K562 (cell line): ENCODE results near the gene EDDM3A. TPM values are rescaled to one million over a fixed set of nuclear protein-coding genes. Genes with fewer than 3 reads are reported as not detected.

Source experiments
- ATAC-seq: fragments of 200-7000 bp; cut with Tn5 transposase; 3 replicates; pipeline ENCODE4 v1.9.1; 2020; ENCODE audit warnings: moderate library complexity
- BruUV-seq: library from RNA; stranded (reverse); fragments of 400-500 nt; replicated peaks from 2 replicates; lab custom pipeline; 2021; lab: Mats Ljungman, UMichigan
- CTCF ChIA-PET: fragments of 300-600 bp; formaldehyde crosslinking; extraction: SDS; loops from one replicate; lab custom pipeline; 2021; ENCODE audit warnings: low intra/inter-chr PET ratio; lab: Yijun Ruan, JAX
- POLR2A ChIA-PET: fragments of 300-600, 350-650 bp; sonication (Branson Sonifier 250); formaldehyde crosslinking; extraction: SDS; loops from one replicate; lab custom pipeline; 2021; ENCODE audit warnings: antibody characterized with exemption, inconsistent platforms; lab: Yijun Ruan, JAX
- DNase-seq, 4 experiments: peaks; one replicate each; pipeline versions ENCODE4 v3.0.0 to v3.0.0-alpha.2; 2011 to 2018; ENCODE audit warnings: low spot score in 3 of 4, mixed read lengths in 3 of 4; ENCODE audit errors: extremely low read depth in 1 of 4
- FAIRE-seq: peaks from 2 replicates; lab custom pipeline; 2011; peaks lifted over from hg19 to GRCh38; lab: Jason Lieb, UNC
- H2AFZ ChIP-seq: 2 replicates; pipeline ENCODE4 v1.6.0; 2011; ENCODE audit warnings: low read depth, low read length, control low read depth, inconsistent platforms
- H3K27ac ChIP-seq: fragments of 200-600 bp; 3 replicates; pipeline ENCODE4 v1.8.0; 2011; ENCODE audit warnings: low read depth, mild to moderate bottlenecking, control low read depth, inconsistent platforms, low read length, moderate library complexity, mixed read lengths; ENCODE audit errors: extremely low read depth
- H3K27me3 ChIP-seq, 2 experiments: fragments of 300-600 bp in 1 of 2; 2 replicates in 1 of 2; 3 replicates in 1 of 2; pipeline versions ENCODE4 v1.6.0 to v1.8.0; 2011; ENCODE audit warnings: inconsistent platforms in 2 of 2, low read length in 2 of 2, mild to moderate bottlenecking in 1 of 2, mixed read lengths in 1 of 2, moderate library complexity in 1 of 2; ENCODE audit not compliant: control insufficient read depth in 2 of 2, insufficient read depth in 2 of 2
- H3K36me3 ChIP-seq: fragments of 300-600 bp; 3 replicates; pipeline ENCODE4 v1.8.0; 2011; ENCODE audit warnings: mild to moderate bottlenecking, low read length, inconsistent platforms; ENCODE audit not compliant: control insufficient read depth, insufficient read depth
- H3K4me1 ChIP-seq, 2 experiments: fragments of 200-600 bp in 1 of 2; replicated peaks in 1 of 2; 2 replicates in 1 of 2; 3 replicates in 1 of 2; pipeline versions ENCODE4 v1.5.1 to v1.8.0; 2011; ENCODE audit warnings: inconsistent platforms in 2 of 2, low read length in 2 of 2, mild to moderate bottlenecking in 1 of 2, mixed read lengths in 1 of 2, moderate library complexity in 1 of 2; ENCODE audit not compliant: control insufficient read depth in 2 of 2, insufficient read depth in 2 of 2
- H3K4me2 ChIP-seq: 2 replicates; pipeline ENCODE4 v1.6.1; 2011; ENCODE audit warnings: low read length, control low read depth, inconsistent platforms, mixed read lengths; ENCODE audit not compliant: insufficient read depth
- H3K4me3 ChIP-seq: fragments of 200-600 bp; sonication (generic), shearing (Covaris generic); 2 replicates; pipeline ENCODE4 v1.5.1; 2016; ENCODE audit warnings: control low read depth, inconsistent platforms
- H3K79me2 ChIP-seq: fragments of 200-600 bp; 3 replicates; pipeline ENCODE4 v1.8.0; 2011; ENCODE audit warnings: low read length, inconsistent platforms; ENCODE audit not compliant: control insufficient read depth, insufficient read depth
- H3K9ac ChIP-seq, 2 experiments: 2 replicates each; pipeline versions ENCODE4 v1.6.0 to v1.6.1; 2011; ENCODE audit warnings: low read depth in 2 of 2, low read length in 2 of 2, control low read depth in 1 of 2, inconsistent platforms in 1 of 2, mild to moderate bottlenecking in 1 of 2, mixed read lengths in 1 of 2; ENCODE audit not compliant: insufficient read depth in 1 of 2
- H3K9me1 ChIP-seq: one replicate; pipeline ENCODE4 v1.6.0; 2011; ENCODE audit warnings: inconsistent platforms, mild to moderate bottlenecking, low read length, moderate library complexity; ENCODE audit not compliant: control insufficient read depth, insufficient read depth
- H3K9me3 ChIP-seq: replicated peaks from 2 replicates; pipeline ENCODE4 v1.5.1; 2011; ENCODE audit warnings: low read depth, low read length, inconsistent platforms; ENCODE audit not compliant: control insufficient read depth, insufficient read depth
- H4K20me1 ChIP-seq: replicated peaks from 2 replicates; pipeline ENCODE4 v1.6.1; 2011; ENCODE audit warnings: low read length, inconsistent platforms, mixed read lengths; ENCODE audit not compliant: control insufficient read depth, insufficient read depth
- CTCFL ChIP-seq: IDR thresholded peaks from 2 replicates; pipeline ENCODE4 v1.6.1; 2011; ENCODE audit warnings: borderline replicate concordance, low read depth, mild to moderate bottlenecking, moderate library complexity, low read length; ENCODE audit not compliant: insufficient read depth, poor library complexity, severe bottlenecking
- DNMT1 ChIP-seq: fragments of 450-650 bp; IDR thresholded peaks from 2 replicates; pipeline ENCODE4 v1.6.1; 2016; ENCODE audit warnings: antibody characterized with exemption, mild to moderate bottlenecking
- GABPA ChIP-seq: fragments of 200-800 bp; sonication (Bioruptor generic); conservative IDR thresholded peaks from 2 replicates; pipeline ENCODE4 v1.6.1; 2016; ENCODE audit warnings: low read depth, missing genetic modification characterization, missing compliant biosample characterization
- KAT2B ChIP-seq: IDR thresholded peaks from one replicate; pipeline ENCODE4 v1.6.1; 2012; ENCODE audit warnings: low read depth, mild to moderate bottlenecking, control low read depth, inconsistent platforms, low read length, moderate library complexity
- KDM5B ChIP-seq: fragments of 200-600 bp; sonication (generic); IDR thresholded peaks from 2 replicates; pipeline ENCODE4 v1.6.1; 2012; ENCODE audit warnings: low read depth, mild to moderate bottlenecking, moderate library complexity, low read length, control low read depth, inconsistent platforms; ENCODE audit not compliant: insufficient replicate concordance
- U2AF1 ChIP-seq: fragments of 200-400 bp; formaldehyde crosslinking; optimal IDR thresholded peaks from 2 replicates; pipeline ENCODE3; 2017; ENCODE audit warnings: mild to moderate bottlenecking, low read depth, low read length, moderate library complexity
- WGBS: fragments of 100-300 bp; shearing (Covaris generic); methylation state at CpG from one replicate; pipeline ENCODE4 v1.1.6; 2016; ENCODE audit warnings: low coverage, mixed read lengths; ENCODE audit not compliant: insufficient coverage; ENCODE audit errors: missing lambda C conversion rate; 5-methylcytosine and 5-hydroxymethylcytosine counted together
- in situ Hi-C: fragments of 300-500 bp; cut with MboI; formaldehyde crosslinking; loops from 4 replicates; pipeline ENCODE4 v1.15.0; 2018; ENCODE audit warnings: inconsistent platforms, mixed read lengths
- intact Hi-C: fragments of 100-400 bp; cut with micrococcal nuclease; formaldehyde crosslinking; loops from 2 replicates; pipeline ENCODE4 v1.14.2; 2022
- polyA plus RNA-seq, 8 experiments: library from polyadenylated mRNA; depleted of rRNA in 4 of 8; stranded (reverse) in 5 of 8; unstranded in 3 of 8; fragments of >200 nt; fragmentation: Nextera tagmentation in 2 of 8; fragmentation: Illumina TruSeq in 1 of 8; extraction: Ambion mirVana in 2 of 8; extraction: Trizol in 1 of 8; gene quantifications; 2 replicates each; pipeline versions ENCODE4 v1.2.1 to v1.2.3, GENCODE V29; 2011 to 2014; ENCODE audit warnings: inconsistent platforms in 1 of 8, missing spikeins in 1 of 8
- total RNA-seq, 7 experiments: library from RNA; depleted of rRNA in 6 of 7; stranded (reverse); fragments of >200 nt in 6 of 7; fragmentation: Illumina TruSeq in 2 of 7; extraction: Trizol in 2 of 7; gene quantifications; 2 replicates each; pipeline versions ENCODE4 v1.2.1 to v1.2.3, GENCODE V29; 2011 to 2021; ENCODE audit warnings: low replicate concordance in 1 of 7

EDDM3A gene
- total and polyA plus RNA-seq, 9 of the 15 experiments (the other 6 are each of a cell fraction or from before 2014, with no cell fraction given) = not detected

DNA sequence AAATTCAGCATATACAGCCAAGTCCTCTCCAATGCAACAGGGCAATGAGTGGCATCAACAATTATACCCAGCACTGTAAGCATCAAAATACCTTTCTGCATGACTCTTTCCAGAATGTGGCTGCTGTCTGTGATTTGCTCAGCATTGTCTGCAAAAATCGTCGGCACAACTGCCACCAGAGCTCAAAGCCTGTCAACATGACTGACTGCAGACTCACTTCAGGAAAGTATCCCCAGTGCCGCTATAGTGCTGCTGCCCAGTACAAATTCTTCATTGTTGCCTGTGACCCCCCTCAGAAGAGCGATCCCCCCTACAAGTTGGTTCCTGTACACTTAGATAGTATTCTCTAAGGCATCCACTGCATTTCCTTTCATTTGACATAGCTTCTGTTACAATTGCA lies 36.1 kb downstream of the EDDM3A start:
- Histone ChIP-seq H4K20me1 (no peaks in the 10 kb centered on the region), H3K79me2 (no peaks in the 10 kb centered on the region), H2AFZ (peak overlapping the region; percentile 40; the same call in 1 of the 2 replicates), H3K4me2 (no peak overlapping the region), H3K4me3 (no peak overlapping the region), H3K36me3 (no peaks in the 10 kb centered on the region), H3K27ac (no peak overlapping the region), H3K4me1 (peaks cover 0 to 6% of the 10 kb centered on the region in 2 experiments; a peak in 4 of 5 replicates), H3K9ac (no peak overlapping the region), H3K27me3 (no peaks in the 10 kb centered on the region), H3K9me1 (no peaks in the 10 kb centered on the region), H3K9me3 (no peaks in the 10 kb centered on the region)
- in situ Hi-C loops = no loop called here
- 75% methylated on average over 4 of the region's 4 CpGs for WGBS
- DNase-seq (no peak), FAIRE-seq (no peak), ATAC-seq (no peak)
- ChIA-PET CTCF (no interaction called here), POLR2A (no interaction called here)
- intact Hi-C loops = no loop called here
- BruUV-seq = no TSS peak
- TF ChIP-seq KDM5B (no peak), DNMT1 (no peak), U2AF1 (no peak), KAT2B (no peak)

DNA sequence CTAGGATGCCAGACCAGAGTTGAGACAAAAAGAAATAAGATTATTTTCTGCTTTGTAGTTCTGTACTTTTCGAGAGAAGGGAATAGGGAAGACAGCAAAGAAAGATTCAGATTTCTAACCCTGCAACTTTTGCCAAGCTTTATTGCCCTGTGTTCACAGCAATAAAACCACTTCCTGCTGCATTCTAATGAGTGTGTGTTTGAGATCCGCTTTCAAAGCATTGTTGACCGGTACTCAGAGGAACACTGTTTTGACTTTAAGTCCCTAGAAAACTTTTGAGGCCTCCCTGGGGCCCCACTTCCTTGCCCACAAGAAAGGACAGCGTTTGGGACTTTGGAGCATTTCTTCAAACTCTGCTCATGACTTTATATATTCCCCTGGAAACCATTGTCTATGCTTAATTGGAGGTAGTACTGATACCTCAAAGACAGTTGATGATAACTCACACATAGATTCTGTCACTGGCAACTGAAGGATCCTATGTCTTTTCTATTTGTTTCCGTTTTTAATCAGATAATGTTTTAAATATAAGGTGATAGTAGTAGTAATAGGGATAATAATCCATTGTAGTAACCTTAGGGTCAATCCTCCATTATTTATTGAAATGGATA lies 36.7 kb downstream of the EDDM3A start:
- intact Hi-C loops (no loop called here), in situ Hi-C loops (no loop called here)
- Histone ChIP-seq H3K79me2 (no peaks in the 10 kb centered on the region), H4K20me1 (no peaks in the 10 kb centered on the region), H3K9ac (no peak overlapping the region), H3K36me3 (no peaks in the 10 kb centered on the region), H3K4me1 (peaks cover 0 to 6% of the 10 kb centered on the region in 2 experiments; a peak in 4 of 5 replicates), H3K27ac (no peak overlapping the region), H2AFZ (no peak overlapping the region), H3K27me3 (no peaks in the 10 kb centered on the region), H3K4me2 (no peak overlapping the region), H3K4me3 (no peak overlapping the region), H3K9me1 (no peaks in the 10 kb centered on the region), H3K9me3 (no peaks in the 10 kb centered on the region)
- FAIRE-seq (no peak), DNase-seq (no peak), ATAC-seq (no peak)
- no TSS peak for BruUV-seq
- TF ChIP-seq CTCFL (no peak), GABPA (tag) (0 out of 2 replicates have a peak, but pooled peaks have one; percentile 16)
- POLR2A ChIA-PET = no interaction called here
- CTCF ChIA-PET = no interaction called here
- WGBS = 57% methylated on average over 5 of the region's 5 CpGs
